Upper lobe of left lung (tissue), 6 donors: ENCODE data around the gene TMEM123. TPM values are rescaled to one million over a fixed set of nuclear protein-coding genes. Genes with fewer than 3 reads are reported as not detected.

Source experiments
- ATAC-seq, 2 donors: fragments of 200-7000 bp; cut with Tn5 transposase; one replicate each; pipeline ENCODE4 v1.9.1; 2022; ENCODE audit warnings: mild to moderate bottlenecking in 2 of 2, moderate library complexity in 2 of 2; ENCODE audit not compliant: low FRiP score in 2 of 2
- DNase-seq, 2 donors: peaks; one replicate each; pipeline ENCODE4 v3.0.0-alpha.2; 2019 to 2020
- H3K27ac ChIP-seq, 4 donors: fragments of 200-600 bp; sonication (generic); one replicate each; pipeline ENCODE4 v1.5.1; 2016 to 2019
- H3K27me3 ChIP-seq, 4 donors: fragments of 200-600 bp; sonication (generic); one replicate each; pipeline ENCODE4 v1.5.1; 2017 to 2019
- H3K36me3 ChIP-seq, 4 donors: fragments of 200-600 bp; sonication (generic); one replicate each; pipeline ENCODE4 v1.5.1; 2016 to 2019
- H3K4me1 ChIP-seq, 4 donors: fragments of 200-600 bp; sonication (generic); one replicate each; pipeline ENCODE4 v1.5.1; 2018 to 2019
- H3K4me3 ChIP-seq, 4 donors: fragments of 200-600 bp; sonication (generic); one replicate each; pipeline ENCODE4 v1.5.1; 2017 to 2019; ENCODE audit warnings: mild to moderate bottlenecking in 2 of 4, moderate library complexity in 1 of 4
- H3K9me3 ChIP-seq, 4 donors: fragments of 200-600 bp; sonication (generic); one replicate each; pipeline ENCODE4 v1.5.1; 2018 to 2019
- EP300 ChIP-seq, 4 donors: sonication (generic); formaldehyde crosslinking; IDR thresholded peaks; one replicate each; pipeline ENCODE4 v1.5.1; 2017; ENCODE audit warnings: antibody characterized with exemption in 4 of 4, control low read depth in 2 of 4
- POLR2A ChIP-seq, 4 donors: fragments of 450-650 bp; IDR thresholded peaks; one replicate each; pipeline ENCODE4 v1.5.1; 2016 to 2017; ENCODE audit warnings: antibody characterized with exemption in 4 of 4, mild to moderate bottlenecking in 2 of 4
- POLR2AphosphoS5 ChIP-seq, 2 donors: sonication (generic); formaldehyde crosslinking; IDR thresholded peaks; one replicate each; pipeline ENCODE4 v1.5.1; 2017; ENCODE audit warnings: antibody characterized with exemption in 2 of 2
- WGBS, 2 donors: methylation state at CpG; one replicate each; pipeline ENCODE4 v1.1.5; 2017 to 2018; 5-methylcytosine and 5-hydroxymethylcytosine counted together
- total RNA-seq, 6 donors: library from RNA; depleted of rRNA in 4 of 6; stranded (reverse); fragments of >200 nt in 4 of 6; gene quantifications; one replicate each; pipeline versions ENCODE4 v1.1.0 to v1.2.1, GENCODE V29; 2016 to 2021
- TF ChIP-seq, protein P1 (sequence below), 6 experiments: fragments of 450-650 bp in 4 of 6; fragments of 200-600 bp in 2 of 6; sonication (generic) in 2 of 6; IDR thresholded peaks; one replicate each; pipeline ENCODE4 v1.5.1; 2016 to 2019; ENCODE audit warnings: antibody characterized with exemption in 6 of 6
- donor health status: DM: no; HTN: no; CAD: no; lungs with moderate emphysema.
- donor health status: DM: no; HTN: yes; CAD: no; lungs with severe emphysema.

TMEM123 gene
- total RNA-seq, 6 donors from 2014 or later, result 55.5 to 200 (median 121) TPM

DNA sequence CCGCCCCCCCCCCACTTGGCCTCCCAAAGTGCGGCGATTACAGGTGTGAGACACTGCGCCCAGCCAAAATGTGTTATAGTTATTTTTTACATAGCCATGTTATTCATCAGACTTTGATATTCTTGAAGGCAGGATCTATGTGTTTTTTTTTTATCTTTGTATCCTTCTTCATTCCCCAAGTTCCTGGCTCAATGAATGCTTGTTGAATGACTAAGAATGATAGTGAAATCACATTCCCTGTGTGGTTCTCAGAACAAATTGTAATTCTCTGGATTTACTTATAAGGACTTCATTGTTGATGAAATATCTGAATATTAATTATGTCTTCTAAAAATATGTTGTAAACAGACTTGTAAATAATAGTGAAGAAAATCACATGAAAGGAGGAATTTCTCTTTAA lies 44.5 kb upstream of the TMEM123 start:
- H3K36me3 ChIP-seq, result no peaks in the 10 kb centered on the region
- H3K27me3 ChIP-seq, result no peaks in the 10 kb centered on the region
- peaks cover 0 to 3% (median 0%) of the 10 kb centered on the region in 4 donors for H3K4me1 ChIP-seq
- DNase-seq (no peak), ATAC-seq (no peak)
- no peak for TF ChIP-seq POLR2AphosphoS5 (IDR thresholded peaks at IDR 0.05)
- no peak for TF ChIP-seq POLR2A (IDR thresholded peaks at IDR 0.05)
- TF ChIP-seq, protein P1, sequence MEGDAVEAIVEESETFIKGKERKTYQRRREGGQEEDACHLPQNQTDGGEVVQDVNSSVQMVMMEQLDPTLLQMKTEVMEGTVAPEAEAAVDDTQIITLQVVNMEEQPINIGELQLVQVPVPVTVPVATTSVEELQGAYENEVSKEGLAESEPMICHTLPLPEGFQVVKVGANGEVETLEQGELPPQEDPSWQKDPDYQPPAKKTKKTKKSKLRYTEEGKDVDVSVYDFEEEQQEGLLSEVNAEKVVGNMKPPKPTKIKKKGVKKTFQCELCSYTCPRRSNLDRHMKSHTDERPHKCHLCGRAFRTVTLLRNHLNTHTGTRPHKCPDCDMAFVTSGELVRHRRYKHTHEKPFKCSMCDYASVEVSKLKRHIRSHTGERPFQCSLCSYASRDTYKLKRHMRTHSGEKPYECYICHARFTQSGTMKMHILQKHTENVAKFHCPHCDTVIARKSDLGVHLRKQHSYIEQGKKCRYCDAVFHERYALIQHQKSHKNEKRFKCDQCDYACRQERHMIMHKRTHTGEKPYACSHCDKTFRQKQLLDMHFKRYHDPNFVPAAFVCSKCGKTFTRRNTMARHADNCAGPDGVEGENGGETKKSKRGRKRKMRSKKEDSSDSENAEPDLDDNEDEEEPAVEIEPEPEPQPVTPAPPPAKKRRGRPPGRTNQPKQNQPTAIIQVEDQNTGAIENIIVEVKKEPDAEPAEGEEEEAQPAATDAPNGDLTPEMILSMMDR (IDR thresholded peaks at IDR 0.05), result no peak
- TF ChIP-seq EP300 (IDR thresholded peaks at IDR 0.05), result no peak
- H3K27ac ChIP-seq, result no peak overlapping the region
- 98 to 100% methylated on average over 3 to 4 of the region's 4 CpGs for WGBS, 2 donors
- H3K4me3 ChIP-seq, result no peak overlapping the region
- H3K9me3 ChIP-seq, result no peaks in the 10 kb centered on the region

DNA sequence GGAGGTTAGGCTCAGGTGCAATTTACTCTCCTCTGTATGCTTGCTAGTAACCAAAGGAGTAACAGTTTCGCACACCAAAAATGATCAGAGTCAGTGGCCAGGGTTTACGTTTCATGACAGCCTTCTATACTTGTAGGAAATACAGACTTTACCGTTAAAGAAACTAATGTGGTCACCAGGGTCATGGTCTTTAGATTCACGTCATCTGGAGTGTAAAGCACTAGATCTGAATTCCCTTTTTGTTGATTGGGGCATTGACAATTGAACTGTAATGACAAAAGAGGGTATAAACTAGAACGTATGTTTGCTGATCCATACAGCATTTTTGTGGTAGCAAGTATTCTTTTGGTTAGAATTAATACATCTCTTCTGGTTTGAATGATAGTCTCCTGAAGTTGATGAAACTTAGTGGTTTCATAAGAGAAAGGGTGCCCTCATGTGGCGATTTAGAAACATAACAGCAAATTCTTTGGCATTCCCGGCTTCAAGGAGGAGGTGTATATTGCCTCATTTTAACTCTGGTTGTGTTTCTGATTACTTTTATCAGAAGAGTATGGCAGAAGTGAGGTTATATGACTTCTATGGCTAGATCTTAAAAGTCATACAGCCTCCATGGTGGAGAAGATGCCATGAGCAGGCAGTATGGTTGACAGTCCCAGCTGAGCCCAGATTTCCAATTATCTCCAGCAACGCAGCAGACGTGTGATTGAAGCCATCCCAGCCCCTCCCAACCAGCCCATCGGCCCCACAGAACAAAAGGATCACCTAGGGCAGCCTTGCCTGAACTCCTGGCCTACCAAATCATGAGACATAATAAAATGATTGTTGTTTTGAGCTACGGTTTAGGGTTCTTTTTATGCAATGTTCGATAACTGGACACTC lies 42.8 kb upstream of the TMEM123 start:
- DNase-seq (peak in 1 of 2 donors; percentile 32), ATAC-seq (peak; percentile 74 to 93)

DNA sequence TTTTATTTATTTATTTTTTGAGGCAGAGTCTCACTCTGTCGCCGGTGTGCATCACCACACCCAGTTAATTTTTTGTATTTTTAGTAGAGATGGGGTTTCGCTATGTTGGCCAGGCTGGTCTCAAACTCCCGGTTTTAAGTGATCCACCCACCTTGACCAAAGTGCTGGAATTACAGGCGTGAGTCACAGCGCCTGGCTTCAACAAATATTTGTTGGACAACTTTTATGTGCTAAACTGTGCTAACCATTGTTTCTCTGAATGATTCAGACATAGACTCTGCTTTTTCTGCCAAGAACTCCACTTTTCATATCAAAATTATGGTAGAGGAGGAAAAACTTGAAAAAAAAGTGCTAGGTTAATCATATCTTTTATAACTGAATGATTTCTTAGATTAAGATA lies 41.7 kb upstream of the TMEM123 start:
- H3K36me3 ChIP-seq, result no peaks in the 10 kb centered on the region
- H3K9me3 ChIP-seq, result no peaks in the 10 kb centered on the region
- TF ChIP-seq POLR2A (IDR thresholded peaks at IDR 0.05) (no peak), POLR2AphosphoS5 (IDR thresholded peaks at IDR 0.05) (no peak), EP300 (IDR thresholded peaks at IDR 0.05) (no peak)
- TF ChIP-seq, protein P1 (IDR thresholded peaks at IDR 0.05), result no peak
- H3K27me3 ChIP-seq, result no peaks in the 10 kb centered on the region
- H3K4me1 ChIP-seq, result peaks cover 0 to 3% (median 0%) of the 10 kb centered on the region in 4 donors
- ATAC-seq, result peak in 1 of 2 donors; percentile 51
- 84 to 85% methylated on average over 6 of the region's 6 CpGs for WGBS, 2 donors
- no peak overlapping the region for H3K4me3 ChIP-seq
- DNase-seq, result no peak
- H3K27ac ChIP-seq, result no peak overlapping the region

More for the DNA sequence above, 42.8 kb upstream of the TMEM123 start:
- Histone ChIP-seq H3K4me3 (no peak overlapping the region), H3K4me1 (peaks cover 0 to 3% (median 0%) of the 10 kb centered on the region in 4 donors), H3K27me3 (no peaks in the 10 kb centered on the region), H3K9me3 (no peaks in the 10 kb centered on the region), H3K27ac (no peak overlapping the region), H3K36me3 (no peaks in the 10 kb centered on the region)
- no peak for TF ChIP-seq POLR2AphosphoS5 (IDR thresholded peaks at IDR 0.05)
- TF ChIP-seq, protein P1 (IDR thresholded peaks at IDR 0.05), result peak; percentile 55 to 85 (median 80)
- WGBS, 2 donors, result 44 to 45% methylated on average over 9 to 12 of the region's 12 CpGs

DNA sequence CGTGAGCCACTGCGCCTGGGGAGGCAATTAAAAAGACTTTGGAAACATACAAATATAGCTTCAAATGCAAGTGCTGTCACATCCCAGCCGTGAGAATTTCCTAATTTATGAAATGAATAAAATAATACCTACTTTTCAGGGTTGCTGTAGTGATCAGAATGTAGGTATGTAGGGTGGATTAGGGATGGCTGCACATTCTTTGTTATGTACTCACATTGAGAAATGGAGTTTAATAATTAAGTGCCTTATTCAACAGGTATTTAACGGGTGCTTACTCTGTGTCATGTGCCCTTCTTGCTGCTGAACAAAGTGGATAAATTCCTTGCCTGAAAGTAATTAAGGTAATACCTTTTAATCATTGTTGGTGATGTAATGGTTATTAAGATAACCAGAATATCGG lies 41.0 kb upstream of the TMEM123 start:
- no peak overlapping the region for H3K4me3 ChIP-seq
- no peak for DNase-seq

More for the DNA sequence above, 41.0 kb upstream of the TMEM123 start:
- WGBS, 2 donors, result 76 to 82% methylated on average over 5 of the region's 5 CpGs
- H3K4me1 ChIP-seq, result peaks cover 0 to 3% (median 0%) of the 10 kb centered on the region in 4 donors
- TF ChIP-seq POLR2A (IDR thresholded peaks at IDR 0.05), result no peak
- TF ChIP-seq, protein P1 (IDR thresholded peaks at IDR 0.05), result no peak
- TF ChIP-seq POLR2AphosphoS5 (IDR thresholded peaks at IDR 0.05), result no peak
- TF ChIP-seq EP300 (IDR thresholded peaks at IDR 0.05), result no peak
- H3K27ac ChIP-seq, result no peak overlapping the region
- no peaks in the 10 kb centered on the region for H3K9me3 ChIP-seq
- H3K36me3 ChIP-seq, result no peaks in the 10 kb centered on the region
- no peak for ATAC-seq
- H3K27me3 ChIP-seq, result no peaks in the 10 kb centered on the region
